IPS-11a (cell line): ENCODE results near the gene PIMREG.

Experiments
- H3K4me3 ChIP-seq: one replicate; pipeline ENCODE4 v1.5.1; 2013; ENCODE audit warnings: low read depth, low read length, control low read depth

Gene PIMREG

DNA sequence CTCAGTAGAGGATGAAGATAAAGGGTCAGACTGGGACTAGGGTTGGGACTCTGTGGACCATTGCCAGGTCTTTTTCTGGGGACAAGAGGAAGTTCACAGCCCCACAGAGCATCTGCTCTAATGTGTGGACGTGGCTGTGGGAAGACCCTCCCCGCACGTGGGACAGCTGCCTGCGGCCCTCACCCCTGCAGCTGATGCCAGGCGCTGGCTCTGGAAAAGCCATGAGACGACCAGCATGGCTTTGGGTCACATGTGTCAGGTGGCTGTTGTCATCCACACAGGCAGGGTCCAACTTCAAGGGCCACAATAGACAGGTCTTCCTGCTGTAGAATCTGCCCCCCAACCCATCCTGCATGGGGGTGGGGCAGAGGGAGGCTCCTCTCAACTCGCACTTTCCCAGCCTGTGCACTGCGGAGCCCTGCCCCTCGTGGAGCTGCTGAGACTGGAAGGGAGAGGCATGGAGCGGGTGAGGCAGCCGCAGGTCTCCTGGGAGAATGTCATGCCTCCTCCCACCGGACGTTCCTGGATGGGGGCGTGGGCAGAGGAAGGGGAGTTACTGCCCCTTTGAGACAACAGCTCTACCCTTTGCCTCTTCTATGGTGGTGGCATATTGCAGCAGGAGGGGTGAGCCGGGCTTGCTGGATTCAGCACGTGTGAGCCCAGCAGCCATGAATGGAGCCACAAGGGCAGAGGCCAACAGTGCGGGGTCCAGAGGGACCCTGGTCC lies 53.4 kb downstream of the PIMREG start:
- no peak overlapping the region for H3K4me3 ChIP-seq

- H3K4me3 ChIP-seq, result no peak overlapping the region
These were observed 54.1 kb downstream of the PIMREG start for GRCh38 chr17:6498356-6498755.

- H3K4me3 ChIP-seq, result no peak overlapping the region
These were observed 54.8 kb downstream of the PIMREG start for GRCh38 chr17:6498901-6499540.
